GM12891 (cell line): ENCODE measurements around the gene ZNF394.

Experiments used
- POLR2A ChIP-seq: IDR thresholded peaks from 2 replicates; pipeline ENCODE4 v1.6.1; 2011; ENCODE audit warnings: low read depth, low read length, control low read depth
- SPI1 ChIP-seq: IDR thresholded peaks from 2 replicates; pipeline ENCODE4 v1.6.1; 2011; ENCODE audit warnings: low read depth, low read length, control low read depth

GRCh38 chr7:99541212-99541611, 41.1 kb upstream of the ZNF394 start:
- TF ChIP-seq SPI1 = no peak
- no peak for TF ChIP-seq POLR2A
